HepG2 (cell line): ENCODE measurements around the gene VTN. TPM values are rescaled to one million over a fixed set of nuclear protein-coding genes. Genes with fewer than 3 reads are reported as not detected.

Source experiments
- CREB1 ChIP-seq, 2 experiments: fragments of 450-650 bp in 1 of 2; IDR thresholded peaks; 2 replicates each; pipeline ENCODE4 v1.6.1; 2016 to 2017; ENCODE audit warnings: control low read depth in 1 of 2, mild to moderate bottlenecking in 1 of 2, missing compliant biosample characterization in 1 of 2, missing genetic modification characterization in 1 of 2
- DNMT3B ChIP-seq: conservative IDR thresholded peaks from 2 replicates; pipeline ENCODE4 v1.6.1; 2016; ENCODE audit warnings: missing biosample characterization, control low read depth
- EP300 ChIP-seq, 3 experiments: sonication (generic) in 1 of 3; formaldehyde crosslinking in 1 of 3; IDR thresholded peaks; 2 replicates each; pipeline versions ENCODE4 v1.5.1 to v1.6.1; 2011 to 2020; ENCODE audit warnings: low read depth in 2 of 3, low read length in 2 of 3, borderline replicate concordance in 1 of 3, improper control_type of control experiment in 1 of 3, mild to moderate bottlenecking in 1 of 3, missing genetic modification reagents in 1 of 3, moderate library complexity in 1 of 3
- SALL2 ChIP-seq: sonication (generic); formaldehyde crosslinking; IDR thresholded peaks from 2 replicates; pipeline ENCODE4 v1.8.1; 2023; ENCODE audit warnings: mild to moderate bottlenecking, missing genetic modification reagents, inconsistent platforms
- SIX4 ChIP-seq: sonication (generic); formaldehyde crosslinking; IDR thresholded peaks from 2 replicates; pipeline ENCODE4 v1.4.0; 2020; ENCODE audit warnings: missing genetic modification reagents
- YY1 ChIP-seq: IDR thresholded peaks from 2 replicates; pipeline ENCODE4 v1.6.1; 2011; ENCODE audit warnings: low read length, low read depth, moderate library complexity, mild to moderate bottlenecking; ENCODE audit not compliant: insufficient read depth, insufficient replicate concordance
- ZBTB7B ChIP-seq: sonication (generic); formaldehyde crosslinking; IDR thresholded peaks from 2 replicates; pipeline ENCODE4 v1.4.0; 2020; ENCODE audit warnings: missing genetic modification reagents
- ZNF20 ChIP-seq: sonication (generic); formaldehyde crosslinking; IDR thresholded peaks from 2 replicates; pipeline ENCODE4 v1.4.0; 2020; ENCODE audit warnings: mild to moderate bottlenecking, moderate library complexity, missing genetic modification reagents
- ZNF460 ChIP-seq: sonication (generic); formaldehyde crosslinking; IDR thresholded peaks from 2 replicates; pipeline ENCODE4 v1.5.1; 2020; ENCODE audit warnings: missing genetic modification reagents, mild to moderate bottlenecking, borderline replicate concordance
- ZNF552 ChIP-seq: sonication (generic); formaldehyde crosslinking; IDR thresholded peaks from 2 replicates; pipeline ENCODE4 v1.9.0; 2022; ENCODE audit warnings: missing genetic modification reagents, mild to moderate bottlenecking, borderline replicate concordance
- ZNF558 ChIP-seq: sonication (generic); formaldehyde crosslinking; IDR thresholded peaks from 2 replicates; pipeline ENCODE4 v1.9.0; 2022; ENCODE audit warnings: mild to moderate bottlenecking, missing genetic modification reagents, borderline replicate concordance
- ZNF883 ChIP-seq: sonication (generic); formaldehyde crosslinking; IDR thresholded peaks from 2 replicates; pipeline ENCODE4 v1.5.1; 2020; ENCODE audit warnings: mild to moderate bottlenecking, missing genetic modification reagents; ENCODE audit errors: not compliant biosample characterization
- ZSCAN22 ChIP-seq: sonication (generic); formaldehyde crosslinking; IDR thresholded peaks from 2 replicates; pipeline ENCODE4 v1.4.0; 2020; ENCODE audit warnings: mild to moderate bottlenecking, missing genetic modification reagents
- polyA plus RNA-seq, 8 experiments: library from polyadenylated mRNA; depleted of rRNA in 3 of 8; stranded (reverse) in 7 of 8; unstranded in 1 of 8; fragments of >200 nt; fragmentation: Illumina TruSeq in 4 of 8; extraction: Trizol in 4 of 8; gene quantifications; 2 replicates each; pipeline versions ENCODE4 v1.2.1 to v1.2.3, GENCODE V29; 2011 to 2016; ENCODE audit warnings: low read depth in 4 of 8, missing spikeins in 1 of 8, mixed read lengths in 1 of 8; ENCODE audit not compliant: insufficient read depth in 1 of 8
- total RNA-seq, 5 experiments: library from RNA; depleted of rRNA; stranded (reverse); fragments of >200 nt; fragmentation: Illumina TruSeq; extraction: Trizol; gene quantifications; 2 replicates each; pipeline ENCODE4 v1.2.3, GENCODE V29; 2016; ENCODE audit warnings: low read depth in 1 of 5
- TF ChIP-seq, protein P1 (sequence below): IDR thresholded peaks from 2 replicates; pipeline ENCODE4 v1.6.1; 2018; ENCODE audit warnings: missing genetic modification reagents
- TF ChIP-seq, protein P2 (sequence below): sonication (generic); formaldehyde crosslinking; IDR thresholded peaks from 2 replicates; pipeline ENCODE4 v1.5.1; 2020; ENCODE audit warnings: missing genetic modification reagents, mild to moderate bottlenecking, borderline replicate concordance
- TF ChIP-seq, protein P3 (sequence below): sonication (generic); formaldehyde crosslinking; IDR thresholded peaks from 2 replicates; pipeline ENCODE4 v1.4.0; 2020; ENCODE audit warnings: missing genetic modification reagents, borderline replicate concordance
- TF ChIP-seq, protein P4 (sequence below): sonication (generic); formaldehyde crosslinking; IDR thresholded peaks from 2 replicates; pipeline ENCODE4 v1.8.0; 2022; ENCODE audit warnings: mild to moderate bottlenecking, missing genetic modification reagents

Gene VTN
- total and polyA plus RNA-seq, 2 of the 13 experiments (the other 11 are each of a cell fraction or from before 2014, with no cell fraction given), result 108 to 131 TPM

DNA sequence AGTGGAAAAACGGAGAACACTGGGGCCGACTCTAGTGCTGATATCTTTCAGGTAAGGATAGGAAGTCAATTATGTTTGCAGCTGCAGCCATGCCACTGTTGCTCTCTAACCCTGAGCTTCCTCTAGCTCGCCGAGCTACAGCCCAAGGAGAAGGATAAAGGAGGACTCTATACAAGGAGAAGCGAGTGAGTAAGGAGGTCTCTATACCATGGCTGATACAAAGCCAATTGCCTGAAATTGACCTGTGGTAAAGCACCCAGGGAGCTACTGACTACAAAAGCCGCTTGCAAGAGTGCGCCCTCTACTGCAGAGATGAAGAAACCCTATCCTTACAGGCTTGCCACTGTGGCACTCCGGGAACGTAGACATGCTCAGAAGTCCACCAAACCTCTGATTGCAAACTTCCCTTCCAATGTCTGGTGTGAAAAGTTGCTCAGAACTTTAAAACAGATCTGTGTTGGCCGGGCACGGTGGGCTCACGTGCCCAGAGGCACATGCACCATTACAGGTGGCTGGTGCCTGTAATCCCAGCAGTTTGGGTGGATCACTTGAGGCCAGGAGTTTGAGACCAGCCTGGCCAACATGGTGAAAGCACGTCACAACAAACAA, 46.7 kb upstream of the VTN start (continued):
- no peak for TF ChIP-seq ZNF883 (CRISPR knock-in tag)
- TF ChIP-seq, protein P1, sequence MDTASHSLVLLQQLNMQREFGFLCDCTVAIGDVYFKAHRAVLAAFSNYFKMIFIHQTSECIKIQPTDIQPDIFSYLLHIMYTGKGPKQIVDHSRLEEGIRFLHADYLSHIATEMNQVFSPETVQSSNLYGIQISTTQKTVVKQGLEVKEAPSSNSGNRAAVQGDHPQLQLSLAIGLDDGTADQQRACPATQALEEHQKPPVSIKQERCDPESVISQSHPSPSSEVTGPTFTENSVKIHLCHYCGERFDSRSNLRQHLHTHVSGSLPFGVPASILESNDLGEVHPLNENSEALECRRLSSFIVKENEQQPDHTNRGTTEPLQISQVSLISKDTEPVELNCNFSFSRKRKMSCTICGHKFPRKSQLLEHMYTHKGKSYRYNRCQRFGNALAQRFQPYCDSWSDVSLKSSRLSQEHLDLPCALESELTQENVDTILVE (CRISPR knock-in tag), result peak; percentile 53; the same call in 1 of the 2 replicates
- TF ChIP-seq, protein P2, sequence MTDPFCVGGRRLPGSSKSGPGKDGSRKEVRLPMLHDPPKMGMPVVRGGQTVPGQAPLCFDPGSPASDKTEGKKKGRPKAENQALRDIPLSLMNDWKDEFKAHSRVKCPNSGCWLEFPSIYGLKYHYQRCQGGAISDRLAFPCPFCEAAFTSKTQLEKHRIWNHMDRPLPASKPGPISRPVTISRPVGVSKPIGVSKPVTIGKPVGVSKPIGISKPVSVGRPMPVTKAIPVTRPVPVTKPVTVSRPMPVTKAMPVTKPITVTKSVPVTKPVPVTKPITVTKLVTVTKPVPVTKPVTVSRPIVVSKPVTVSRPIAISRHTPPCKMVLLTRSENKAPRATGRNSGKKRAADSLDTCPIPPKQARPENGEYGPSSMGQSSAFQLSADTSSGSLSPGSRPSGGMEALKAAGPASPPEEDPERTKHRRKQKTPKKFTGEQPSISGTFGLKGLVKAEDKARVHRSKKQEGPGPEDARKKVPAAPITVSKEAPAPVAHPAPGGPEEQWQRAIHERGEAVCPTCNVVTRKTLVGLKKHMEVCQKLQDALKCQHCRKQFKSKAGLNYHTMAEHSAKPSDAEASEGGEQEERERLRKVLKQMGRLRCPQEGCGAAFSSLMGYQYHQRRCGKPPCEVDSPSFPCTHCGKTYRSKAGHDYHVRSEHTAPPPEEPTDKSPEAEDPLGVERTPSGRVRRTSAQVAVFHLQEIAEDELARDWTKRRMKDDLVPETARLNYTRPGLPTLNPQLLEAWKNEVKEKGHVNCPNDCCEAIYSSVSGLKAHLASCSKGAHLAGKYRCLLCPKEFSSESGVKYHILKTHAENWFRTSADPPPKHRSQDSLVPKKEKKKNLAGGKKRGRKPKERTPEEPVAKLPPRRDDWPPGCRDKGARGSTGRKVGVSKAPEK (CRISPR knock-in tag), result peak; percentile 76; the same call in 1 of the 2 replicates
- 0 out of 2 replicates have a peak, but pooled peaks have one; percentile 26 for TF ChIP-seq DNMT3B (CRISPR knock-in tag)
- no peak for TF ChIP-seq SIX4 (CRISPR knock-in tag)
- no peak for TF ChIP-seq ZSCAN22 (CRISPR knock-in tag)
- TF ChIP-seq ZNF20 (CRISPR knock-in tag), result no peak
- TF ChIP-seq ZNF552, result no peak
- peak; percentile 63; the same call in 1 of the 2 replicates for TF ChIP-seq SALL2
- TF ChIP-seq ZNF460 (CRISPR knock-in tag), result no peak
- TF ChIP-seq EP300 (IDR thresholded peaks at IDR 0.05; ENCODE audit: low read depth in 2 of 2, low read length in 2 of 2), result no peak
- no peak for TF ChIP-seq EP300 (CRISPR knock-in tag; IDR thresholded peaks at IDR 0.05; ENCODE audit: borderline replicate concordance)
- TF ChIP-seq, protein P3, sequence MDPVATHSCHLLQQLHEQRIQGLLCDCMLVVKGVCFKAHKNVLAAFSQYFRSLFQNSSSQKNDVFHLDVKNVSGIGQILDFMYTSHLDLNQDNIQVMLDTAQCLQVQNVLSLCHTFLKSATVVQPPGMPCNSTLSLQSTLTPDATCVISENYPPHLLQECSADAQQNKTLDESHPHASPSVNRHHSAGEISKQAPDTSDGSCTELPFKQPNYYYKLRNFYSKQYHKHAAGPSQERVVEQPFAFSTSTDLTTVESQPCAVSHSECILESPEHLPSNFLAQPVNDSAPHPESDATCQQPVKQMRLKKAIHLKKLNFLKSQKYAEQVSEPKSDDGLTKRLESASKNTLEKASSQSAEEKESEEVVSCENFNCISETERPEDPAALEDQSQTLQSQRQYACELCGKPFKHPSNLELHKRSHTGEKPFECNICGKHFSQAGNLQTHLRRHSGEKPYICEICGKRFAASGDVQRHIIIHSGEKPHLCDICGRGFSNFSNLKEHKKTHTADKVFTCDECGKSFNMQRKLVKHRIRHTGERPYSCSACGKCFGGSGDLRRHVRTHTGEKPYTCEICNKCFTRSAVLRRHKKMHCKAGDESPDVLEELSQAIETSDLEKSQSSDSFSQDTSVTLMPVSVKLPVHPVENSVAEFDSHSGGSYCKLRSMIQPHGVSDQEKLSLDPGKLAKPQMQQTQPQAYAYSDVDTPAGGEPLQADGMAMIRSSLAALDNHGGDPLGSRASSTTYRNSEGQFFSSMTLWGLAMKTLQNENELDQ (CRISPR knock-in tag), result no peak
- TF ChIP-seq ZBTB7B, result no peak
- TF ChIP-seq, protein P4, sequence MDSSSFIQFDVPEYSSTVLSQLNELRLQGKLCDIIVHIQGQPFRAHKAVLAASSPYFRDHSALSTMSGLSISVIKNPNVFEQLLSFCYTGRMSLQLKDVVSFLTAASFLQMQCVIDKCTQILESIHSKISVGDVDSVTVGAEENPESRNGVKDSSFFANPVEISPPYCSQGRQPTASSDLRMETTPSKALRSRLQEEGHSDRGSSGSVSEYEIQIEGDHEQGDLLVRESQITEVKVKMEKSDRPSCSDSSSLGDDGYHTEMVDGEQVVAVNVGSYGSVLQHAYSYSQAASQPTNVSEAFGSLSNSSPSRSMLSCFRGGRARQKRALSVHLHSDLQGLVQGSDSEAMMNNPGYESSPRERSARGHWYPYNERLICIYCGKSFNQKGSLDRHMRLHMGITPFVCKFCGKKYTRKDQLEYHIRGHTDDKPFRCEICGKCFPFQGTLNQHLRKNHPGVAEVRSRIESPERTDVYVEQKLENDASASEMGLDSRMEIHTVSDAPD (CRISPR knock-in tag), result no peak
- no peak for TF ChIP-seq YY1
- TF ChIP-seq ZNF558 (CRISPR knock-in tag), result no peak
- no peak for TF ChIP-seq CREB1 (IDR thresholded peaks at IDR 0.05)
- no peak for TF ChIP-seq CREB1 (CRISPR knock-in tag; IDR thresholded peaks at IDR 0.05)
